HepG2 (cell line): ENCODE measurements around the gene MTMR6. TPM values are rescaled to one million over a fixed set of nuclear protein-coding genes. Genes with fewer than 3 reads are reported as not detected.
A peak's percentile ranks its signal among the peaks of the same experiment; 100 is the strongest.

ENCODE experiments used
- AHR ChIP-seq: IDR thresholded peaks from 2 replicates; pipeline ENCODE4 v1.6.1; 2018; ENCODE audit warnings: missing genetic modification reagents, missing compliant biosample characterization
- GATAD2A ChIP-seq: IDR thresholded peaks from 2 replicates; pipeline ENCODE4 v1.6.1; 2016
- HIVEP1 ChIP-seq: sonication (generic); formaldehyde crosslinking; IDR thresholded peaks from 2 replicates; pipeline ENCODE4 v1.4.0; 2020; ENCODE audit warnings: mild to moderate bottlenecking, missing genetic modification reagents
- JARID2 ChIP-seq: sonication (generic); formaldehyde crosslinking; IDR thresholded peaks from 2 replicates; pipeline ENCODE4 v1.8.1; 2023; ENCODE audit warnings: missing genetic modification reagents, inconsistent platforms; ENCODE audit not compliant: insufficient replicate concordance
- KLF16 ChIP-seq, 2 experiments: sonication (generic) in 1 of 2; formaldehyde crosslinking in 1 of 2; IDR thresholded peaks; 2 replicates each; pipeline versions ENCODE4 v1.6.1 to v1.8.0; 2016 to 2023; ENCODE audit warnings: missing genetic modification reagents in 2 of 2, missing compliant biosample characterization in 1 of 2
- MAFK ChIP-seq, 2 experiments: IDR thresholded peaks in 1 of 2; conservative IDR thresholded peaks in 1 of 2; 2 replicates each; pipeline ENCODE4 v1.6.1; 2011; ENCODE audit warnings: improper control_type of control experiment in 2 of 2, low read length in 2 of 2
- PHB2 ChIP-seq: fragments of 450-650 bp; IDR thresholded peaks from 2 replicates; pipeline ENCODE4 v1.6.1; 2018; ENCODE audit not compliant: partially characterized antibody
- PHF21A ChIP-seq: sonication (generic); formaldehyde crosslinking; IDR thresholded peaks from 2 replicates; pipeline ENCODE4 v1.5.0; 2020; ENCODE audit warnings: mild to moderate bottlenecking, missing genetic modification reagents
- SP2 ChIP-seq: sonication (generic); formaldehyde crosslinking; IDR thresholded peaks from 2 replicates; pipeline ENCODE4 v1.5.1; 2020; ENCODE audit warnings: mild to moderate bottlenecking, missing genetic modification reagents
- TCF12 ChIP-seq, 2 experiments: fragments of 450-650 bp in 1 of 2; sonication (generic) in 1 of 2; formaldehyde crosslinking in 1 of 2; IDR thresholded peaks; 2 replicates each; pipeline versions ENCODE4 v1.6.1 to v1.8.0; 2017 to 2022; ENCODE audit warnings: antibody characterized with exemption in 1 of 2, mild to moderate bottlenecking in 1 of 2, missing genetic modification reagents in 1 of 2, moderate library complexity in 1 of 2
- ZNF235 ChIP-seq: sonication (generic); formaldehyde crosslinking; IDR thresholded peaks from 2 replicates; pipeline ENCODE4 v1.8.1; 2023; ENCODE audit warnings: mild to moderate bottlenecking, missing genetic modification reagents, borderline replicate concordance
- ZNF431 ChIP-seq: sonication (generic); formaldehyde crosslinking; IDR thresholded peaks from 2 replicates; pipeline ENCODE4 v1.9.0; 2022; ENCODE audit warnings: missing genetic modification reagents, low read depth, mild to moderate bottlenecking, borderline replicate concordance
- ZNF484 ChIP-seq: sonication (generic); formaldehyde crosslinking; IDR thresholded peaks from 2 replicates; pipeline ENCODE4 v1.5.1; 2020; ENCODE audit warnings: mild to moderate bottlenecking, low read depth, missing genetic modification reagents, borderline replicate concordance
- ZNF724P ChIP-seq: sonication (generic); formaldehyde crosslinking; IDR thresholded peaks from 2 replicates; pipeline ENCODE4 v1.8.0; 2022; ENCODE audit warnings: missing genetic modification reagents, borderline replicate concordance
- ZNF781 ChIP-seq: sonication (generic); formaldehyde crosslinking; IDR thresholded peaks from 2 replicates; pipeline ENCODE4 v1.5.1; 2020; ENCODE audit warnings: borderline replicate concordance, mild to moderate bottlenecking, missing genetic modification reagents; ENCODE audit errors: not compliant biosample characterization
- polyA plus RNA-seq, 8 experiments: library from polyadenylated mRNA; depleted of rRNA in 3 of 8; stranded (reverse) in 7 of 8; unstranded in 1 of 8; fragments of >200 nt; fragmentation: Illumina TruSeq in 4 of 8; extraction: Trizol in 4 of 8; gene quantifications; 2 replicates each; pipeline versions ENCODE4 v1.2.1 to v1.2.3, GENCODE V29; 2011 to 2016; ENCODE audit warnings: low read depth in 4 of 8, missing spikeins in 1 of 8, mixed read lengths in 1 of 8; ENCODE audit not compliant: insufficient read depth in 1 of 8
- total RNA-seq, 5 experiments: library from RNA; depleted of rRNA; stranded (reverse); fragments of >200 nt; fragmentation: Illumina TruSeq; extraction: Trizol; gene quantifications; 2 replicates each; pipeline ENCODE4 v1.2.3, GENCODE V29; 2016; ENCODE audit warnings: low read depth in 1 of 5
- TF ChIP-seq, protein P1 (sequence below): sonication (generic); formaldehyde crosslinking; IDR thresholded peaks from 2 replicates; pipeline ENCODE4 v1.5.0; 2020; ENCODE audit warnings: missing genetic modification reagents
- TF ChIP-seq, protein P2 (sequence below): sonication (generic); formaldehyde crosslinking; IDR thresholded peaks from 2 replicates; pipeline ENCODE4 v1.8.1; 2023; ENCODE audit warnings: mild to moderate bottlenecking, inconsistent platforms, moderate library complexity, missing genetic modification reagents, borderline replicate concordance
- TF ChIP-seq, protein P3 (sequence below): sonication (generic); formaldehyde crosslinking; IDR thresholded peaks from 2 replicates; pipeline ENCODE4; 2020; ENCODE audit warnings: missing genetic modification reagents, mild to moderate bottlenecking, borderline replicate concordance
- TF ChIP-seq, protein P4 (sequence below): sonication (generic); formaldehyde crosslinking; IDR thresholded peaks from 2 replicates; pipeline ENCODE4 v1.5.0; 2020; ENCODE audit warnings: mild to moderate bottlenecking, missing genetic modification reagents, moderate library complexity
- TF ChIP-seq, protein P5 (sequence below): IDR thresholded peaks from 2 replicates; pipeline ENCODE4 v1.6.1; 2016; ENCODE audit warnings: low read depth, borderline replicate concordance

The MTMR6 gene
- total and polyA plus RNA-seq, 2 of the 13 experiments (the other 11 are each of a cell fraction or from before 2014, with no cell fraction given) = 3.4 to 7.8 TPM

DNA sequence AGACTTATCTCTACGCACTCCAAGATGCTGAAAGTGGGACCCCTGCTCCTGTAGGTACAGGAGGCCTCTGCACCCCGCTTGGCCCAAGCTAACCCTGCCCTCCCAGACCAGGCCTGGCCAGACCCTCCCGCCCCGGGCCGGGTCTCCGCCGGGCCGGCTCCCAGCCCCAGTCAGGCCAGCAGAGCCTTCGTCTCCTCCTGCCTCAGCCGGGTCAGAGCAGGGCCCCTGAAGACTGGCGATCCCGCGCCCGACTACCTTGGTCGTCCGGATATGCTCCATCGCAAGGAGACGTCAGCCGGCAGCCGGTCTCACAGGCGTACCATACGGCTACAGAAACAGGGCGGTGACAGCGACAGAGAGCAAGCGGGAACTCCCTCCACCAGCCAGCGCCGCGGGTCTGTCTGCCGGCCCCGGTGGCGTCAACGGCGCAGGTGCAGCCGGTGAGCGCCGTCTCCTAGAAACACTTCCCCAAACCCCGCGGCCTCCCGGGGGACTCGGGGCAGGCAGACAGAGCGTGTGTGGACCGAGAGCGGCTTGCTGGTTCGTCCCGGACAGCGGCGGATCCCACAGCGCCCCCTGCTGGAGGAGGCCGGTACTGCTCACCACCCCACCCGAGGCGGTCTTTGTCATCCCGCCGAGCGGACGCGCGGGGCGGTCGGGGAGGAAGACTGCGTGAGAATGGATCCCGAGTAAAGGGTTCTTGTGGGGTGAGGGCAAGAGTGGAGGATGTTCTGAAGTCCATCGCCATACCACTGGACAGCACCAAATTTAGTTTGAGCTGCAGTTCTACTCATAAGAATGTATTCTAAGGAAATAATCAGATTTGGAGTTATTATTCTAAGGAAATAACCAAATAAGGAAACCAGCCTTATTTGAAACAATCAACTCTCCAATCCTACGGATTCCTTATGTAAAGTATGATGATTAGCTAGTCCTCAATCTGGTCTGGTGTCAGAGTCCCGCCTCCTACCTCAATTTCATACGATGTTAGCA lies at the start of gene MTMR6 (continued):
- TF ChIP-seq ZNF484 (CRISPR knock-in tag) = no peak
- no peak for TF ChIP-seq PHF21A (CRISPR knock-in tag)
- TF ChIP-seq MAFK (conservative IDR thresholded peaks at IDR 0.05 in 1 of 2, IDR thresholded peaks at IDR 0.05 in 1 of 2; ENCODE audit: low read length in 2 of 2) = no peak
- TF ChIP-seq TCF12 (IDR thresholded peaks at IDR 0.05) = no peak
- TF ChIP-seq TCF12 (CRISPR knock-in tag; IDR thresholded peaks at IDR 0.05) = no peak
- peak; percentile 82 for TF ChIP-seq HIVEP1 (CRISPR knock-in tag)
- no peak for TF ChIP-seq PHB2
- TF ChIP-seq, protein P1, sequence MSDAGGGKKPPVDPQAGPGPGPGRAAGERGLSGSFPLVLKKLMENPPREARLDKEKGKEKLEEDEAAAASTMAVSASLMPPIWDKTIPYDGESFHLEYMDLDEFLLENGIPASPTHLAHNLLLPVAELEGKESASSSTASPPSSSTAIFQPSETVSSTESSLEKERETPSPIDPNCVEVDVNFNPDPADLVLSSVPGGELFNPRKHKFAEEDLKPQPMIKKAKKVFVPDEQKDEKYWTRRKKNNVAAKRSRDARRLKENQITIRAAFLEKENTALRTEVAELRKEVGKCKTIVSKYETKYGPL = no peak
- TF ChIP-seq ZNF431 = no peak
- TF ChIP-seq, protein P2, sequence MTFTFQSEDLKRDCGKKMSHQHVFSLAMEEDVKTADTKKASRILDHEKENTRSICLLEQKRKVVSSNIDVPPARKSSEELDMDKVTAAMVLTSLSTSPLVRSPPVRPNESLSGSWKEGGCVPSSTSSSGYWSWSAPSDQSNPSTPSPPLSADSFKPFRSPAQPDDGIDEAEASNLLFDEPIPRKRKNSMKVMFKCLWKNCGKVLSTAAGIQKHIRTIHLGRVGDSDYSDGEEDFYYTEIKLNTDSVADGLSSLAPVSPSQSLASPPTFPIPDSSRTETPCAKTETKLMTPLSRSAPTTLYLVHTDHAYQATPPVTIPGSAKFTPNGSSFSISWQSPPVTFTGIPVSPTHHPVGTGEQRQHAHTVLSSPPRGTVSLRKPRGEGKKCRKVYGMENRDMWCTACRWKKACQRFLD (CRISPR knock-in tag) = 0 out of 2 replicates have a peak, but pooled peaks have one; percentile 55
- no peak for TF ChIP-seq ZNF235
- TF ChIP-seq, protein P3, sequence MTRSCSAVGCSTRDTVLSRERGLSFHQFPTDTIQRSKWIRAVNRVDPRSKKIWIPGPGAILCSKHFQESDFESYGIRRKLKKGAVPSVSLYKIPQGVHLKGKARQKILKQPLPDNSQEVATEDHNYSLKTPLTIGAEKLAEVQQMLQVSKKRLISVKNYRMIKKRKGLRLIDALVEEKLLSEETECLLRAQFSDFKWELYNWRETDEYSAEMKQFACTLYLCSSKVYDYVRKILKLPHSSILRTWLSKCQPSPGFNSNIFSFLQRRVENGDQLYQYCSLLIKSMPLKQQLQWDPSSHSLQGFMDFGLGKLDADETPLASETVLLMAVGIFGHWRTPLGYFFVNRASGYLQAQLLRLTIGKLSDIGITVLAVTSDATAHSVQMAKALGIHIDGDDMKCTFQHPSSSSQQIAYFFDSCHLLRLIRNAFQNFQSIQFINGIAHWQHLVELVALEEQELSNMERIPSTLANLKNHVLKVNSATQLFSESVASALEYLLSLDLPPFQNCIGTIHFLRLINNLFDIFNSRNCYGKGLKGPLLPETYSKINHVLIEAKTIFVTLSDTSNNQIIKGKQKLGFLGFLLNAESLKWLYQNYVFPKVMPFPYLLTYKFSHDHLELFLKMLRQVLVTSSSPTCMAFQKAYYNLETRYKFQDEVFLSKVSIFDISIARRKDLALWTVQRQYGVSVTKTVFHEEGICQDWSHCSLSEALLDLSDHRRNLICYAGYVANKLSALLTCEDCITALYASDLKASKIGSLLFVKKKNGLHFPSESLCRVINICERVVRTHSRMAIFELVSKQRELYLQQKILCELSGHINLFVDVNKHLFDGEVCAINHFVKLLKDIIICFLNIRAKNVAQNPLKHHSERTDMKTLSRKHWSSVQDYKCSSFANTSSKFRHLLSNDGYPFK (CRISPR knock-in tag) = peak; percentile 80
- 0 out of 2 replicates have a peak, but pooled peaks have one; percentile 35 for TF ChIP-seq AHR
- TF ChIP-seq ZNF781 (CRISPR knock-in tag) = peak; percentile 27
- peak in 1 of 2 experiments; percentile 61; a peak in 2 of 4 replicates for TF ChIP-seq KLF16 (CRISPR knock-in tag; IDR thresholded peaks at IDR 0.05)
- TF ChIP-seq ZNF724P (CRISPR knock-in tag) = peak; percentile 74
- TF ChIP-seq, protein P4, sequence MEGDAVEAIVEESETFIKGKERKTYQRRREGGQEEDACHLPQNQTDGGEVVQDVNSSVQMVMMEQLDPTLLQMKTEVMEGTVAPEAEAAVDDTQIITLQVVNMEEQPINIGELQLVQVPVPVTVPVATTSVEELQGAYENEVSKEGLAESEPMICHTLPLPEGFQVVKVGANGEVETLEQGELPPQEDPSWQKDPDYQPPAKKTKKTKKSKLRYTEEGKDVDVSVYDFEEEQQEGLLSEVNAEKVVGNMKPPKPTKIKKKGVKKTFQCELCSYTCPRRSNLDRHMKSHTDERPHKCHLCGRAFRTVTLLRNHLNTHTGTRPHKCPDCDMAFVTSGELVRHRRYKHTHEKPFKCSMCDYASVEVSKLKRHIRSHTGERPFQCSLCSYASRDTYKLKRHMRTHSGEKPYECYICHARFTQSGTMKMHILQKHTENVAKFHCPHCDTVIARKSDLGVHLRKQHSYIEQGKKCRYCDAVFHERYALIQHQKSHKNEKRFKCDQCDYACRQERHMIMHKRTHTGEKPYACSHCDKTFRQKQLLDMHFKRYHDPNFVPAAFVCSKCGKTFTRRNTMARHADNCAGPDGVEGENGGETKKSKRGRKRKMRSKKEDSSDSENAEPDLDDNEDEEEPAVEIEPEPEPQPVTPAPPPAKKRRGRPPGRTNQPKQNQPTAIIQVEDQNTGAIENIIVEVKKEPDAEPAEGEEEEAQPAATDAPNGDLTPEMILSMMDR (CRISPR knock-in tag) = peak; percentile 98
- TF ChIP-seq, protein P5, sequence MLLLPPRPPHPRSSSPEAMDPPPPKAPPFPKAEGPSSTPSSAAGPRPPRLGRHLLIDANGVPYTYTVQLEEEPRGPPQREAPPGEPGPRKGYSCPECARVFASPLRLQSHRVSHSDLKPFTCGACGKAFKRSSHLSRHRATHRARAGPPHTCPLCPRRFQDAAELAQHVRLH (CRISPR knock-in tag) = 0 out of 2 replicates have a peak, but pooled peaks have one; percentile 45
- TF ChIP-seq GATAD2A (CRISPR knock-in tag) = peak; percentile 48; the same call in 1 of the 2 replicates
- TF ChIP-seq SP2 = no peak
- no peak for TF ChIP-seq JARID2
